WI38 (cell line): ENCODE measurements around the gene CFAP410.

Experiments used
- H3K4me3 ChIP-seq: 2 replicates; pipeline ENCODE4 v1.5.1; 2011; ENCODE audit warnings: low read depth, mild to moderate bottlenecking, control low read depth, low read length
- CTCF ChIP-seq: IDR thresholded peaks from 2 replicates; pipeline ENCODE4 v1.5.1; 2012; ENCODE audit warnings: low read depth, mild to moderate bottlenecking, control low read depth, low read length

The CFAP410 gene

GRCh38 chr21:44360159-44360558, 21.0 kb upstream of the CFAP410 start:
- H3K4me3 ChIP-seq: no peak overlapping the region
- TF ChIP-seq CTCF: no peak

- TF ChIP-seq CTCF: no peak
- H3K4me3 ChIP-seq: no peak overlapping the region
Observed at GRCh38 chr21:44359396-44359795, 20.2 kb upstream of the CFAP410 start.

GRCh38 chr21:44357064-44357837, 18.1 kb upstream of the CFAP410 start:
- TF ChIP-seq CTCF: no peak
- H3K4me3 ChIP-seq: no peak overlapping the region

GRCh38 chr21:44356636-44357035, 17.4 kb upstream of the CFAP410 start:
- TF ChIP-seq CTCF: no peak
- no peak overlapping the region for H3K4me3 ChIP-seq

- H3K4me3 ChIP-seq: no peak overlapping the region
- no peak for TF ChIP-seq CTCF
Observed at GRCh38 chr21:44356160-44356559, 17.0 kb upstream of the CFAP410 start.

GRCh38 chr21:44354775-44355771, 15.9 kb upstream of the CFAP410 start:
- H3K4me3 ChIP-seq: no peak overlapping the region
- no peak for TF ChIP-seq CTCF

GRCh38 chr21:44354001-44354405, 14.8 kb upstream of the CFAP410 start:
- TF ChIP-seq CTCF: no peak
- no peak overlapping the region for H3K4me3 ChIP-seq
